Retinal pigment epithelial cell (primary cell): ENCODE measurements around the gene IRF2.

Experiments
- DNase-seq: peaks from one replicate; pipeline ENCODE4 v3.0.0-alpha.2; 2010; ENCODE audit warnings: low read depth
- H3K4me3 ChIP-seq: 2 replicates; pipeline ENCODE4 v1.5.1; 2011; ENCODE audit warnings: mild to moderate bottlenecking, low read length, control low read depth, moderate library complexity
- CTCF ChIP-seq: conservative IDR thresholded peaks from 2 replicates; pipeline ENCODE4 v1.5.1; 2011; ENCODE audit warnings: low read depth, low read length, control low read depth, inconsistent platforms

The IRF2 gene

GRCh38 chr4:184337907-184338306, 136.4 kb downstream of the IRF2 start:
- no peak for DNase-seq
- no peak for TF ChIP-seq CTCF

More at GRCh38 chr4:184337907-184338306, 136.4 kb downstream of the IRF2 start:
- H3K4me3 ChIP-seq = no peak overlapping the region
